Measurements from ENCODE around the gene EVI5. TPM values are rescaled to one million over a fixed set of nuclear protein-coding genes. Genes with fewer than 3 reads are reported as not detected.

Gene EVI5
- total RNA-seq, 1 donor from 2014 or later = 80.4 TPM

GRCh38 chr1:92816732-92817131 lies 31.8 kb upstream of the EVI5 start:
- Histone ChIP-seq H3K9ac (ENCODE audit: low read length) (no peak overlapping the region), H3K4me3 (ENCODE audit: insufficient read depth, low read depth, low read length) (no peak overlapping the region), H3K36me3 (ENCODE audit: insufficient read depth, low read length) (no peaks in the 10 kb centered on the region), H3K27ac (ENCODE audit: low read depth, low read length) (no peak overlapping the region), H3K4me1 (ENCODE audit: insufficient read depth, low read length) (no peaks in the 10 kb centered on the region), H2AFZ (ENCODE audit: low read depth, low read length) (no peak overlapping the region), H3K27me3 (ENCODE audit: insufficient read depth, low read length) (no peaks in the 10 kb centered on the region), H4K20me1 (ENCODE audit: insufficient read depth, low read length) (no peaks in the 10 kb centered on the region), H3K4me2 (ENCODE audit: low read length) (no peak overlapping the region), H3K79me2 (ENCODE audit: insufficient read depth, low read length) (no peaks in the 10 kb centered on the region), H3K9me3 (ENCODE audit: insufficient read depth, low read depth, low read length) (no peaks in the 10 kb centered on the region)
- peaks cover 11% of the 10 kb centered on the region for H3K4me1 Mint-ChIP-seq (ENCODE audit: low read depth, unreplicated experiment)
- H3K27me3 Mint-ChIP-seq (ENCODE audit: low read depth, unreplicated experiment) = peaks cover 3% of the 10 kb centered on the region
- peaks cover 2% of the 10 kb centered on the region for H3K9me3 Mint-ChIP-seq (ENCODE audit: unreplicated experiment)
- no peak for DNase-seq (ENCODE audit: low read depth)
- FAIRE-seq = no peak
- TF ChIP-seq EZH2 (IDR thresholded peaks at IDR 0.05; ENCODE audit: insufficient read depth, low read length) (no peak), CTCF (IDR thresholded peaks at IDR 0.05; ENCODE audit: insufficient read depth, low read depth, low read length) (no peak)
- no peaks in the 10 kb centered on the region for H3K36me3 Mint-ChIP-seq (ENCODE audit: low read depth, unreplicated experiment)
- H3K4me3 Mint-ChIP-seq (ENCODE audit: unreplicated experiment) = no peak overlapping the region
- H3K27ac Mint-ChIP-seq (ENCODE audit: unreplicated experiment) = no peak overlapping the region

GRCh38 chr1:92808381-92808780 lies 23.5 kb upstream of the EVI5 start:
- peaks cover 13% of the 10 kb centered on the region for H3K4me1 Mint-ChIP-seq (ENCODE audit: low read depth, unreplicated experiment)
- Histone ChIP-seq H3K4me1 (ENCODE audit: insufficient read depth, low read length) (peaks cover 10% of the 10 kb centered on the region), H3K79me2 (ENCODE audit: insufficient read depth, low read length) (no peaks in the 10 kb centered on the region), H4K20me1 (ENCODE audit: insufficient read depth, low read length) (no peaks in the 10 kb centered on the region), H3K9ac (ENCODE audit: low read length) (no peak overlapping the region), H3K4me2 (ENCODE audit: low read length) (no peak overlapping the region), H3K36me3 (ENCODE audit: insufficient read depth, low read length) (no peaks in the 10 kb centered on the region), H2AFZ (ENCODE audit: low read depth, low read length) (no peak overlapping the region), H3K27ac (ENCODE audit: low read depth, low read length) (no peak overlapping the region), H3K9me3 (ENCODE audit: insufficient read depth, low read depth, low read length) (no peaks in the 10 kb centered on the region), H3K27me3 (ENCODE audit: insufficient read depth, low read length) (no peaks in the 10 kb centered on the region), H3K4me3 (ENCODE audit: insufficient read depth, low read depth, low read length) (no peak overlapping the region)
- no peaks in the 10 kb centered on the region for H3K9me3 Mint-ChIP-seq (ENCODE audit: unreplicated experiment)
- FAIRE-seq (no peak), DNase-seq (ENCODE audit: low read depth) (peak; percentile 46)
- no peak overlapping the region for H3K4me3 Mint-ChIP-seq (ENCODE audit: unreplicated experiment)
- H3K36me3 Mint-ChIP-seq (ENCODE audit: low read depth, unreplicated experiment) = no peaks in the 10 kb centered on the region
- no peak overlapping the region for H3K27ac Mint-ChIP-seq (ENCODE audit: unreplicated experiment)
- H3K27me3 Mint-ChIP-seq (ENCODE audit: low read depth, unreplicated experiment) = no peaks in the 10 kb centered on the region
- TF ChIP-seq CTCF (IDR thresholded peaks at IDR 0.05; ENCODE audit: insufficient read depth, low read depth, low read length) (no peak), EZH2 (IDR thresholded peaks at IDR 0.05; ENCODE audit: insufficient read depth, low read length) (no peak)

DNA sequence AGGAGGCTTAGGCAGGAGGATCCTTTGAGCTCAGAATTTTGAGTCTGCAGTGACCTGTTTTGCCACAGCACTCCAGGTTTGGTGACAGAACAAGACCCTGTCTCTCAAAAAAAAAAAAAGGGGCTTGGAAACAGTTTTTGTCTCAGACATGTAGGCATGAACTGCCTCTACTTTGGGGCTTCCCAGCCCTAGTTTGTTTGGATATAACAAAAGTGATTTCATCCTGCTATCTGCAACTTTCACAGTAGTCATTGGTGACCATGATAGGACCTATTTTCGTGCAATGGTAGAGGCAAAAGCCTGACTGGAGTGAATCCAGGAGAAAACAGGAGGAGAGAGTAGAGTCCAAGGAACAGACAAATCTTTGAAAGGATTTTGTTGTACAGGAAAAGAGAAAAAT lies 20.3 kb upstream of the EVI5 start:
- Mint-ChIP-seq H3K36me3 (ENCODE audit: low read depth, unreplicated experiment) (no peaks in the 10 kb centered on the region), H3K4me3 (ENCODE audit: unreplicated experiment) (no peak overlapping the region), H3K27me3 (ENCODE audit: low read depth, unreplicated experiment) (no peaks in the 10 kb centered on the region), H3K27ac (ENCODE audit: unreplicated experiment) (peak overlapping the region; percentile 98), H3K4me1 (ENCODE audit: low read depth, unreplicated experiment) (peaks cover 10% of the 10 kb centered on the region), H3K9me3 (ENCODE audit: unreplicated experiment) (no peaks in the 10 kb centered on the region)
- Histone ChIP-seq H3K36me3 (ENCODE audit: insufficient read depth, low read length) (no peaks in the 10 kb centered on the region), H3K4me3 (ENCODE audit: insufficient read depth, low read depth, low read length) (no peak overlapping the region), H3K27me3 (ENCODE audit: insufficient read depth, low read length) (no peaks in the 10 kb centered on the region), H3K4me2 (ENCODE audit: low read length) (peak overlapping the region; percentile 32), H2AFZ (ENCODE audit: low read depth, low read length) (no peak overlapping the region), H3K4me1 (ENCODE audit: insufficient read depth, low read length) (peaks cover 10% of the 10 kb centered on the region), H3K79me2 (ENCODE audit: insufficient read depth, low read length) (no peaks in the 10 kb centered on the region), H3K9ac (ENCODE audit: low read length) (peak overlapping the region; percentile 45), H4K20me1 (ENCODE audit: insufficient read depth, low read length) (no peaks in the 10 kb centered on the region), H3K27ac (ENCODE audit: low read depth, low read length) (peak overlapping the region; percentile 87), H3K9me3 (ENCODE audit: insufficient read depth, low read depth, low read length) (no peaks in the 10 kb centered on the region)
- FAIRE-seq (no peak), DNase-seq (ENCODE audit: low read depth) (no peak)
- TF ChIP-seq EZH2 (IDR thresholded peaks at IDR 0.05; ENCODE audit: insufficient read depth, low read length) (no peak), CTCF (IDR thresholded peaks at IDR 0.05; ENCODE audit: insufficient read depth, low read depth, low read length) (no peak)
